GM12878 (cell line): ENCODE results near the gene PLEKHA6. TPM values are rescaled to one million over a fixed set of nuclear protein-coding genes. Genes with fewer than 3 reads are reported as not detected.

Experiments
- DPF2 ChIP-seq: fragments of 450-650 bp; IDR thresholded peaks from 2 replicates; pipeline ENCODE4 v1.6.1; 2017; ENCODE audit warnings: mild to moderate bottlenecking
- EED ChIP-seq: sonication (generic); IDR thresholded peaks from 2 replicates; pipeline ENCODE4 v1.6.1; 2016; ENCODE audit warnings: antibody characterized with exemption, low read depth
- ESRRA ChIP-seq: IDR thresholded peaks from 2 replicates; pipeline ENCODE4 v1.6.1; 2012; ENCODE audit warnings: mild to moderate bottlenecking, low read length, improper control_type of control experiment
- GATAD2B ChIP-seq: fragments of 450-650 bp; conservative IDR thresholded peaks from 2 replicates; pipeline ENCODE4 v1.6.1; 2017; ENCODE audit warnings: low read depth, mild to moderate bottlenecking, moderate library complexity
- KDM1A ChIP-seq: fragments of 200-600 bp; sonication (generic); IDR thresholded peaks from 2 replicates; pipeline ENCODE4 v1.6.1; 2016; ENCODE audit warnings: borderline replicate concordance
- MTA3 ChIP-seq: IDR thresholded peaks from 2 replicates; pipeline ENCODE4 v1.6.1; 2012; ENCODE audit warnings: low read length, inconsistent platforms, borderline replicate concordance
- NR2C1 ChIP-seq: fragments of 450-650 bp; IDR thresholded peaks from 2 replicates; pipeline ENCODE4 v1.6.1; 2017; ENCODE audit warnings: antibody characterized with exemption, mild to moderate bottlenecking, moderate library complexity
- PAX8 ChIP-seq: fragments of 450-650 bp; IDR thresholded peaks from 2 replicates; pipeline ENCODE4 v1.6.1; 2017; ENCODE audit warnings: mild to moderate bottlenecking, moderate library complexity
- POLR2AphosphoS2 ChIP-seq: IDR thresholded peaks from 2 replicates; pipeline ENCODE4 v1.6.1; 2011; ENCODE audit warnings: low read depth, mild to moderate bottlenecking, low read length, improper control_type of control experiment, moderate library complexity
- REST ChIP-seq: IDR thresholded peaks from 2 replicates; pipeline ENCODE4 v1.6.1; 2012; ENCODE audit warnings: mild to moderate bottlenecking, low read depth, low read length
- SMAD5 ChIP-seq: IDR thresholded peaks from 2 replicates; pipeline ENCODE4 v1.6.1; 2016; ENCODE audit warnings: antibody characterized with exemption, low read depth
- SREBF1 ChIP-seq: IDR thresholded peaks from 2 replicates; pipeline ENCODE4 v1.6.1; 2012; ENCODE audit warnings: mild to moderate bottlenecking, low read length
- SREBF2 ChIP-seq: IDR thresholded peaks from 2 replicates; pipeline ENCODE4 v1.6.1; 2012; ENCODE audit warnings: mild to moderate bottlenecking, low read length
- SUZ12 ChIP-seq: fragments of 200-600 bp; sonication (generic); IDR thresholded peaks from one replicate; pipeline ENCODE4 v1.6.1; 2018; ENCODE audit warnings: antibody characterized with exemption, mild to moderate bottlenecking; ENCODE audit not compliant: unreplicated experiment
- ZBED1 ChIP-seq: IDR thresholded peaks from 2 replicates; pipeline ENCODE4 v1.6.1; 2016; ENCODE audit warnings: borderline replicate concordance
- ZNF622 ChIP-seq: fragments of 450-650 bp; IDR thresholded peaks from 2 replicates; pipeline ENCODE4 v1.6.1; 2017; ENCODE audit warnings: mild to moderate bottlenecking, inconsistent platforms
- polyA plus RNA-seq, 11 experiments: library from polyadenylated mRNA; depleted of rRNA in 4 of 11; unstranded in 6 of 11; stranded (reverse) in 5 of 11; fragments of >200 nt; fragmentation: Nextera tagmentation in 4 of 11; fragmentation: Illumina TruSeq in 1 of 11; extraction: Ambion mirVana in 4 of 11; extraction: Trizol in 1 of 11; gene quantifications; 1 replicate in 1 of 11; 2 replicates in 10 of 11; pipeline versions ENCODE4 v1.2.1 to v1.2.3, GENCODE V29; 2011 to 2016; ENCODE audit warnings: inconsistent platforms in 2 of 11, missing spikeins in 2 of 11, low read depth in 1 of 11
- total RNA-seq, 4 experiments: library from RNA; depleted of rRNA in 3 of 4; stranded (reverse); fragments of >200 nt in 3 of 4; fragmentation: Illumina TruSeq in 1 of 4; extraction: Trizol in 1 of 4; gene quantifications; 2 replicates each; pipeline versions ENCODE4 v1.2.1 to v1.2.3, GENCODE V29; 2013 to 2021
- TF ChIP-seq, protein P1 (sequence below): fragments of 150-350 bp; IDR thresholded peaks from 2 replicates; pipeline ENCODE4 v1.6.1; 2014; ENCODE audit warnings: mild to moderate bottlenecking, low read depth, low read length

The PLEKHA6 gene
- total and polyA plus RNA-seq, 10 of the 15 experiments (the other 5 are each of a cell fraction or from before 2014, with no cell fraction given) = 0.04 to 0.81 (median 0.19) TPM; not detected in 4

GRCh38 chr1:204398197-204399125, 38.7 kb upstream of the PLEKHA6 start (continued):
- TF ChIP-seq REST (no peak), SUZ12 (no peak), MTA3 (no peak), KDM1A (no peak), EED (no peak), GATAD2B (no peak), NR2C1 (no peak), SMAD5 (no peak), ESRRA (no peak), SREBF2 (no peak), ZNF622 (no peak), POLR2AphosphoS2 (no peak), ZBED1 (no peak), PAX8 (no peak), SREBF1 (no peak), DPF2 (no peak)
- TF ChIP-seq, protein P1, sequence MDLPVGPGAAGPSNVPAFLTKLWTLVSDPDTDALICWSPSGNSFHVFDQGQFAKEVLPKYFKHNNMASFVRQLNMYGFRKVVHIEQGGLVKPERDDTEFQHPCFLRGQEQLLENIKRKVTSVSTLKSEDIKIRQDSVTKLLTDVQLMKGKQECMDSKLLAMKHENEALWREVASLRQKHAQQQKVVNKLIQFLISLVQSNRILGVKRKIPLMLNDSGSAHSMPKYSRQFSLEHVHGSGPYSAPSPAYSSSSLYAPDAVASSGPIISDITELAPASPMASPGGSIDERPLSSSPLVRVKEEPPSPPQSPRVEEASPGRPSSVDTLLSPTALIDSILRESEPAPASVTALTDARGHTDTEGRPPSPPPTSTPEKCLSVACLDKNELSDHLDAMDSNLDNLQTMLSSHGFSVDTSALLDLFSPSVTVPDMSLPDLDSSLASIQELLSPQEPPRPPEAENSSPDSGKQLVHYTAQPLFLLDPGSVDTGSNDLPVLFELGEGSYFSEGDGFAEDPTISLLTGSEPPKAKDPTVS = no peak
- TF ChIP-seq, all 136 proteins: peak for 16
